C4-2B (cell line): Measurements from ENCODE around the gene RNU1-3.

ENCODE experiments used
- CTCF ChIP-seq: fragments of 450-650 bp; conservative IDR thresholded peaks from 2 replicates; pipeline ENCODE4 v1.5.1; 2017; ENCODE audit warnings: mild to moderate bottlenecking
- ZFX ChIP-seq: fragments of 450-650 bp; IDR thresholded peaks from 2 replicates; pipeline ENCODE4 v1.6.1; 2017

GRCh38 chr1:16618719-16619118, 48.0 kb downstream of the RNU1-3 start:
- TF ChIP-seq CTCF (no peak), ZFX (no peak)
